H1 (cell line): ENCODE results near the gene FLVCR2. TPM values are rescaled to one million over a fixed set of nuclear protein-coding genes. Genes with fewer than 3 reads are reported as not detected.

Source experiments
- ASH2L ChIP-seq: fragments of 200-600, 300-600 bp; sonication (generic); IDR thresholded peaks from one replicate; pipeline ENCODE4 v1.7.1; 2017; ENCODE audit warnings: low read length
- EP300 ChIP-seq, 2 experiments: IDR thresholded peaks; 1 replicate in 1 of 2; 2 replicates in 1 of 2; pipeline ENCODE4 v1.6.1; 2011 to 2012; ENCODE audit warnings: low read depth in 2 of 2, low read length in 2 of 2, mild to moderate bottlenecking in 2 of 2, borderline replicate concordance in 1 of 2, inconsistent platforms in 1 of 2, moderate library complexity in 1 of 2
- JUN ChIP-seq: IDR thresholded peaks from 2 replicates; pipeline ENCODE4 v1.6.1; 2011; ENCODE audit warnings: low read depth, mild to moderate bottlenecking, improper control_type of control experiment, low read length
- KDM4A ChIP-seq: IDR thresholded peaks from one replicate; pipeline ENCODE4 v1.7.1; 2012; ENCODE audit warnings: low read depth, mild to moderate bottlenecking, moderate library complexity, low read length, inconsistent platforms; ENCODE audit not compliant: severe bottlenecking
- polyA plus RNA-seq, 7 experiments: library from polyadenylated mRNA; depleted of rRNA in 3 of 7; stranded (reverse) in 5 of 7; unstranded in 2 of 7; fragments of >200 nt in 5 of 7; fragments of 200-250 nt in 2 of 7; gene quantifications; 1 replicate in 5 of 7; 2 replicates in 1 of 7; 4 replicates in 1 of 7; pipeline versions ENCODE4 v1.2.1 to v1.2.3, GENCODE V29; 2011 to 2013; ENCODE audit warnings: missing spikeins in 2 of 7, mixed read lengths in 2 of 7
- total RNA-seq: library from RNA; stranded (reverse); fragmentation: NEBNext Ultra II Directional; extraction: Animal tissue kit (Norgen Biotek cat#: 25700); gene quantifications from 2 replicates; pipeline ENCODE4 v1.2.1, GENCODE V29; 2021

FLVCR2 gene
- total and polyA plus RNA-seq, 2 of the 8 experiments (the other 6 are each of a cell fraction or from before 2014, with no cell fraction given): 7.1 to 8.2 TPM

GRCh38 chr14:75577090-75577489, 1.3 kb upstream of the FLVCR2 start (continued):
- no peak for TF ChIP-seq EP300 (IDR thresholded peaks at IDR 0.05; ENCODE audit: borderline replicate concordance in 1 of 2, low read depth in 2 of 2, low read length in 2 of 2)
- TF ChIP-seq ASH2L: no peak
- TF ChIP-seq JUN: no peak
- no peak for TF ChIP-seq KDM4A
- TF ChIP-seq, all 59 proteins: peak for 0
